Measurements from ENCODE around the gene MED4.

DNA sequence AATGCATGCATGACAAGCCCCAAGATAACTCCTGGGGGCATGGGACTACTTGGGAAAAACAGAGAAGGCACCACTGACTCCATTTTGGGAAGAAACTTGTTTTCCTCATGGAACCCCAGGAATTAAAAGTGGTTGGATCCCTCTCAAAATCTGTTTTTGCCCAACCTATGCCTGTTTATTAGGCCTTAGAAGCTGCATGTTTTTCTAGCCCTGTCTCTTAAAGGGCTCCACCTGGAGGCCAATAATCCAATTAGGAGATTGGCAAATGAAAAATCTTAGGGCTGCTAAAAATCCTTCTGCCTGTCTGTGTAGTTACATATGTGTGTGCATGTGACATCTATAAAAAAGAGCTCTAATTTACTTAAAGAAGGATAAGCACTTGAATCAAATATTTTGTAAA lies 26.9 kb downstream of the MED4 start:
- TF ChIP-seq, protein P1, sequence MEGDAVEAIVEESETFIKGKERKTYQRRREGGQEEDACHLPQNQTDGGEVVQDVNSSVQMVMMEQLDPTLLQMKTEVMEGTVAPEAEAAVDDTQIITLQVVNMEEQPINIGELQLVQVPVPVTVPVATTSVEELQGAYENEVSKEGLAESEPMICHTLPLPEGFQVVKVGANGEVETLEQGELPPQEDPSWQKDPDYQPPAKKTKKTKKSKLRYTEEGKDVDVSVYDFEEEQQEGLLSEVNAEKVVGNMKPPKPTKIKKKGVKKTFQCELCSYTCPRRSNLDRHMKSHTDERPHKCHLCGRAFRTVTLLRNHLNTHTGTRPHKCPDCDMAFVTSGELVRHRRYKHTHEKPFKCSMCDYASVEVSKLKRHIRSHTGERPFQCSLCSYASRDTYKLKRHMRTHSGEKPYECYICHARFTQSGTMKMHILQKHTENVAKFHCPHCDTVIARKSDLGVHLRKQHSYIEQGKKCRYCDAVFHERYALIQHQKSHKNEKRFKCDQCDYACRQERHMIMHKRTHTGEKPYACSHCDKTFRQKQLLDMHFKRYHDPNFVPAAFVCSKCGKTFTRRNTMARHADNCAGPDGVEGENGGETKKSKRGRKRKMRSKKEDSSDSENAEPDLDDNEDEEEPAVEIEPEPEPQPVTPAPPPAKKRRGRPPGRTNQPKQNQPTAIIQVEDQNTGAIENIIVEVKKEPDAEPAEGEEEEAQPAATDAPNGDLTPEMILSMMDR (IDR thresholded peaks at IDR 0.05): no peak
- no peak for TF ChIP-seq POLR2AphosphoS5 (IDR thresholded peaks at IDR 0.05)
